Muscle layer of colon (tissue), 2 donors: ENCODE measurements around the gene KAT8.

Experiments used
- H3K27ac ChIP-seq: one replicate; pipeline ENCODE4 v1.7.0; 2013; ENCODE audit warnings: low read depth, mild to moderate bottlenecking, low read length, moderate library complexity
- H3K27me3 ChIP-seq, 2 donors: one replicate each; pipeline ENCODE4 v1.7.0; 2013; ENCODE audit warnings: low read length in 2 of 2, mild to moderate bottlenecking in 2 of 2; ENCODE audit not compliant: insufficient read depth in 2 of 2, control insufficient read depth in 1 of 2
- H3K36me3 ChIP-seq: one replicate; pipeline ENCODE4 v1.7.0; 2013; ENCODE audit warnings: mild to moderate bottlenecking, low read length; ENCODE audit not compliant: insufficient read depth
- H3K4me1 ChIP-seq: one replicate; pipeline ENCODE4 v1.7.0; 2013; ENCODE audit warnings: mild to moderate bottlenecking, low read length; ENCODE audit not compliant: insufficient read depth
- H3K4me3 ChIP-seq, 2 donors: one replicate each; pipeline ENCODE4 v1.7.0; 2013; ENCODE audit warnings: low read length in 2 of 2, low read depth in 1 of 2, mild to moderate bottlenecking in 1 of 2, moderate library complexity in 1 of 2
- H3K9ac ChIP-seq: one replicate; pipeline ENCODE4 v1.7.0; 2013; ENCODE audit warnings: low read length
- H3K9me3 ChIP-seq: one replicate; pipeline ENCODE4 v1.7.0; 2013; ENCODE audit warnings: mild to moderate bottlenecking, low read length
- donor health status: abdominal sarcoma.
- donor health status: Adenocarcinoma of cecum.

KAT8 gene

DNA sequence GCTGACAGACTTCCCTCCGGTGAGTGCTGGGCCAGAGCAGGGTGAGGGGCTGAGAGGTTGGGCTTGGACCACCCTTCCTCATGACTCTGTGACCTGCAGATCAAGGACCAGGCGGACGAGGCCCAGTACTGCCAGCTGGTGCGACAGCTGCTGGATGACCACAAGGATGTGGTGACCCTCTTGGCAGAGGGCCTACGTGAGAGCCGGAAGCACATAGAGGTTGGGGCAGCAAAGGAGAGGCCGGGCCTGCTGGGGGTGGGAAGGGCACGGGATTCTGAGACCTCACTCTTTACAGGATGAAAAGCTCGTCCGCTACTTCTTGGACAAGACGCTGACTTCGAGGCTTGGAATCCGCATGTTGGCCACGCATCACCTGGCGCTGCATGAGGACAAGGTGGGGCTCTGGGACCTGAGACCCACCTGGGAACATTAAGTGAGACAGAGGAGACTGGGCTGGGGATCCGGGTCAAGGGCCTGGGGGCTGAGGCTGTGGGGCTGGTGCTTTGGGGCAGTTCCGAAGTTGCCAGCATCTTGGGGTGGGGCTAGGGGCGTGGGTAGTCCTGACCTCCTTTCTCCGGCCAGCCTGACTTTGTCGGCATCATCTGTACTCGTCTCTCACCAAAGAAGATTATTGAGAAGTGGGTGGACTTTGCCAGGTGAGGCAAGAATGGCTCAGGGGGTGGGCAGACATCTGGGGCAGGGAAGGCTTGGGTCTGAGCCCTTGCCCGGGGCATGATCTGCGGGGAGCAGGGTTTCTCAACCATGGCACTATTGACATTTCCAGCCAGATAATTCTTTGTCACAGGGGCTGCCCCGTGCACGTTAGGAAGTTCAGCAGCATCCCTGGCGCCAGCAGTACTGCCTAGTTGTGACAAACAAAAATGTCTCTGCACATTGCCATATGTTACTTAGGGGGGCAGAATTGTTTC lies 7.1 kb upstream of the KAT8 start:
- peaks cover 36% of the 10 kb centered on the region for H3K36me3 ChIP-seq
- H3K9ac ChIP-seq = no peak overlapping the region
- H3K27me3 ChIP-seq = no peaks in the 10 kb centered on the region
- H3K4me1 ChIP-seq = peaks cover 23% of the 10 kb centered on the region
- H3K4me3 ChIP-seq = no peak overlapping the region
- no peaks in the 10 kb centered on the region for H3K9me3 ChIP-seq
- no peak overlapping the region for H3K27ac ChIP-seq

DNA sequence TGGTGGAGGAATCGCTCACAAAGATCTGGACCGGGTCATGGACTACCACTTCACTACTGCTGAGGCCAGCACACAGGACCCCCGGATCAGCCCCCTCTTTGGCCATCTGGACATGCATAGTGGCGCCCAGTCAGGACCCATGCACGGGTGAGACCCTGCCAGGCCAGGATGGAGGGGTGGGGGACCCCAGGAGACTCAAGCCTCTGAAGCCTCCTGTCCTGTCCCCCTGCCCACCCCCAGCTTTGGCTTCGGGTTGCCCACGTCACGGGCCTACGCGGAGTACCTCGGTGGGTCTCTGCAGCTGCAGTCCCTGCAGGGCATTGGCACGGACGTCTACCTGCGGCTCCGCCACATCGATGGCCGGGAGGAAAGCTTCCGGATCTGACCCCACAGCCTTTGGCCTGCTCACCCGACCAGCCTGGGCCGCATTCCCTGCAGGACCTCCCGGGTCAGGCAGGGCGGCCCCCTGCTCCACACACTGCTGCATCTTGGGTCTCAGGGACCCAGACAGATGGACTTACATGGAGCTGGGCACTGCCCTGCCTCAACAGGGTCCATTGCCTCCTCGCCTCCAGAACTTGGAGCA lies 5.5 kb upstream of the KAT8 start:
- Histone ChIP-seq H3K36me3 (peaks cover 36% of the 10 kb centered on the region), H3K9me3 (no peaks in the 10 kb centered on the region), H3K9ac (no peak overlapping the region), H3K27ac (no peak overlapping the region), H3K4me3 (no peak overlapping the region), H3K4me1 (peaks cover 23% of the 10 kb centered on the region), H3K27me3 (no peaks in the 10 kb centered on the region)

DNA sequence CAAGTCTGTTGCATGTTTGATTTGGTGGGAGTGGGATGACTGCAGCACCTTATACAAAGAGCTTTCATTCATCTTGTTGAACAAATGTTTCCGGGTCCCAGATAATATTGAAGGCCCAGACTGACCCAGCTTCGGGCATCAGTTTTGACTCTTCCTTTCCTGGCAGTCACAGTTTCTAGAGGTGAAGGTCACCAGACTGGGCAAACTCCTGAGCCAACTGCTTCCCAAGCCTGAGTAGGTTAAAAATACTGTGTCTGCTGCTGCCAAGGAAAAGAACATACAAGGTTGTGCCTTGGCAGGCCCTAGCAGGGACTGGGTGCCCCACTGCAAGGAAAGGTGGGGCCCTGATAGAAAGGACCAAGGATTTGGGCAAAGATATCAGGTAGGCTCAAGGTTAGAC lies 4.8 kb upstream of the KAT8 start:
- H3K4me3 ChIP-seq = no peak overlapping the region

DNA sequence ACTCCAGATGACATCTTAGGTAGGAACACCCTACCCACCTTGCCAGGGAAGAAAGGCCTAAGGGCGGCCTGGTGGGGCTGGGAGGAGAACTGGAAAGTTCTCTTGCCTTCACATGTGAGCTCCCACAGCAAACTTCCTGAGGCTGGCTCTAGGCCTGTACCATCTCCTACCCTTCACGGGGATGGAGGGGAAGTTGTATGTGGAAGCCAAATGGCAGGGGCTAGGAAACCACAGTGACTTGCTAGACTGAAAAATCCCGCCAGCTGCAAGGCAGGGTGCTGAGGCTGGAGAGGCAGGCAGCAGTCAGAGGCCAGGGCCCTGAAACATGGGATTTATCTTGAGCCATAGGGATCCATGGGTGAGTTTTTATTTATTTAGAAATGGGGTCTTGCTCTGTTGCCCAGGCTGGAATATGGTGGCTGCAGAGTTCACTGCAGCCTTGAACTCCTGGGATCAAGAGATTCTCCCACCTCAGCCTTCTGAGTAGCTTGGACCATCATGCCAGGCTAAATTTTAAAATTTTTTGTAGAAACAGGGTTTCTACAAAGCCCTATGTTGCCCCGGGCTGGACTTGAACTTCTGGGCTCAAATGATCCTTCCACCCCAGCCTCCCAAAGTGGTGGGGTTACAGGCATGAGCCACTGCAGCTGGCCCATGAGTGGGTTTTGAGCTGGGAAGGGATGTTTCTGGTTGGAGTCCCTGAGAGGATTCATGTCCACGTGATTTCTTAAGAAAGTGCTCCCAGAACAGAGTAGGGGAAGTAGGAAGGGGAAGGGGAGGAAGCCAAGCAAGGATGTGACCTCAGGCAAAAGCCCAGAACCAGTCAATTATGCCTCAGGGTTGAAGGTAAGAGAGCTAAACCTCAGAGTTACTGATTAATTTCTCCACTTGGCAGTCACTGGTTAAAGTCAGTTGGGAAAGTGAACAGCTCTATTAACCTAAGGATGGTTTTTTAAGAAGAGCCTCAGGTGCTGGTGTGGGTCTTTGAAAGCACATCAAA lies 4.0 kb upstream of the KAT8 start:
- no peak overlapping the region for H3K4me3 ChIP-seq
- H3K9ac ChIP-seq = no peak overlapping the region
- H3K4me1 ChIP-seq = peaks cover 26% of the 10 kb centered on the region
- peaks cover 36% of the 10 kb centered on the region for H3K36me3 ChIP-seq
- peak overlapping the region; percentile 68 for H3K27ac ChIP-seq
- no peaks in the 10 kb centered on the region for H3K9me3 ChIP-seq
- H3K27me3 ChIP-seq = no peaks in the 10 kb centered on the region

More for the DNA sequence above, 4.8 kb upstream of the KAT8 start:
- Histone ChIP-seq H3K9ac (no peak overlapping the region), H3K9me3 (no peaks in the 10 kb centered on the region), H3K36me3 (peaks cover 36% of the 10 kb centered on the region), H3K27me3 (no peaks in the 10 kb centered on the region), H3K27ac (no peak overlapping the region), H3K4me1 (peaks cover 23% of the 10 kb centered on the region)

DNA sequence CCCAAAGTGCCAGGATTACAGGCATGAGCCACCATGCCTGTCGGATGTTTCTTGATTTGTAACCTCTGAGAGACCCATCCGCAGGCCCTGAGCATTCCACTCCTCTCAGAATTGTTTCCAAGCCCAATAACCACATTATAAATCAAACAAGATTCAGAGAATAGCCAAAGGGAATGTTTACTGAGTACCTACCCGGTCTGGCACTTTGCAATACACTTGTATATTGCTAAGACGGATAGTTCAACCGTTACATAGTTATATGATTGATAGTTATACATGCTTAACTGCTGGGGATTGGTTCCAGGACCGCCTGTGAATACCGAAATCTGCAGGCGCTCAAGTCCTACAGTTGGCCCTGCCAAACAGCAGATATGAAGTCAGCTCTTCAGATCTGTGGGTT lies 3.0 kb upstream of the KAT8 start:
- H3K36me3 ChIP-seq = peaks cover 44% of the 10 kb centered on the region
- H3K4me1 ChIP-seq = peaks cover 25% of the 10 kb centered on the region
- no peaks in the 10 kb centered on the region for H3K27me3 ChIP-seq
- no peaks in the 10 kb centered on the region for H3K9me3 ChIP-seq
- H3K27ac ChIP-seq = peak overlapping the region; percentile 68
- H3K4me3 ChIP-seq = no peak overlapping the region
- no peak overlapping the region for H3K9ac ChIP-seq

- Histone ChIP-seq H3K36me3 (peaks cover 39% of the 10 kb centered on the region), H3K9me3 (no peaks in the 10 kb centered on the region), H3K4me3 (peak overlapping the region; percentile 59 to 68), H3K27me3 (no peaks in the 10 kb centered on the region), H3K4me1 (peaks cover 16% of the 10 kb centered on the region), H3K9ac (peak overlapping the region; percentile 62), H3K27ac (peak overlapping the region; percentile 93)
Measured at GRCh38 chr16:31118223-31119155, 1.0 kb downstream of the KAT8 start.

DNA sequence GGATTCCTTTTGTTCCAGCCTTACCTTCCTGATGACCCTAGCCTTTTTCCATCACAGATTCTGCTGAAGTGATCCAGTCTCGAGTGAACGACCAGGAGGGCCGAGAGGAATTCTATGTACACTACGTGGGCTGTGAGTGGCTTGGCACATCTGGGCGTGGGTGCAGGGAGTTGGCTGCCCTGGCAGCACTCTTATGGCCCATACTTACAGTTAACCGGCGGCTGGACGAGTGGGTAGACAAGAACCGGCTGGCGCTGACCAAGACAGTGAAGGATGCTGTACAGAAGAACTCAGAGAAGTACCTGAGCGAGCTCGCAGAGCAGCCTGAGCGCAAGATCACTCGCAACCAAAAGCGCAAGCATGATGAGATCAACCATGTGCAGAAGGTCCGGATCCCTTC lies 2.7 kb downstream of the KAT8 start:
- Histone ChIP-seq H3K4me3 (no peak overlapping the region), H3K9me3 (no peaks in the 10 kb centered on the region), H3K9ac (no peak overlapping the region), H3K27me3 (no peaks in the 10 kb centered on the region), H3K36me3 (peaks cover 48% of the 10 kb centered on the region), H3K4me1 (peaks cover 11% of the 10 kb centered on the region), H3K27ac (no peak overlapping the region)

GRCh38 chr16:31125844-31126243 lies 8.4 kb downstream of the KAT8 start:
- H3K4me1 ChIP-seq = peaks cover 5% of the 10 kb centered on the region
- no peak overlapping the region for H3K4me3 ChIP-seq
- no peak overlapping the region for H3K9ac ChIP-seq
- H3K36me3 ChIP-seq = peaks cover 70% of the 10 kb centered on the region
- H3K27ac ChIP-seq = no peak overlapping the region
- H3K27me3 ChIP-seq = no peaks in the 10 kb centered on the region
- no peaks in the 10 kb centered on the region for H3K9me3 ChIP-seq

GRCh38 chr16:31127182-31127581 lies 9.7 kb downstream of the KAT8 start:
- Histone ChIP-seq H3K27me3 (no peaks in the 10 kb centered on the region), H3K4me3 (no peak overlapping the region), H3K9ac (no peak overlapping the region), H3K4me1 (peaks cover 5% of the 10 kb centered on the region), H3K27ac (no peak overlapping the region), H3K36me3 (peaks cover 70% of the 10 kb centered on the region), H3K9me3 (no peaks in the 10 kb centered on the region)

GRCh38 chr16:31128711-31129567 lies 11.5 kb downstream of the KAT8 start:
- no peaks in the 10 kb centered on the region for H3K9me3 ChIP-seq
- no peak overlapping the region for H3K4me3 ChIP-seq
- H3K27me3 ChIP-seq = no peaks in the 10 kb centered on the region
- peaks cover 5% of the 10 kb centered on the region for H3K4me1 ChIP-seq
- no peak overlapping the region for H3K9ac ChIP-seq
- H3K27ac ChIP-seq = peak overlapping the region; percentile 17
- H3K36me3 ChIP-seq = peaks cover 69% of the 10 kb centered on the region
